ENCODE data around the gene MAD1L1.

DNA sequence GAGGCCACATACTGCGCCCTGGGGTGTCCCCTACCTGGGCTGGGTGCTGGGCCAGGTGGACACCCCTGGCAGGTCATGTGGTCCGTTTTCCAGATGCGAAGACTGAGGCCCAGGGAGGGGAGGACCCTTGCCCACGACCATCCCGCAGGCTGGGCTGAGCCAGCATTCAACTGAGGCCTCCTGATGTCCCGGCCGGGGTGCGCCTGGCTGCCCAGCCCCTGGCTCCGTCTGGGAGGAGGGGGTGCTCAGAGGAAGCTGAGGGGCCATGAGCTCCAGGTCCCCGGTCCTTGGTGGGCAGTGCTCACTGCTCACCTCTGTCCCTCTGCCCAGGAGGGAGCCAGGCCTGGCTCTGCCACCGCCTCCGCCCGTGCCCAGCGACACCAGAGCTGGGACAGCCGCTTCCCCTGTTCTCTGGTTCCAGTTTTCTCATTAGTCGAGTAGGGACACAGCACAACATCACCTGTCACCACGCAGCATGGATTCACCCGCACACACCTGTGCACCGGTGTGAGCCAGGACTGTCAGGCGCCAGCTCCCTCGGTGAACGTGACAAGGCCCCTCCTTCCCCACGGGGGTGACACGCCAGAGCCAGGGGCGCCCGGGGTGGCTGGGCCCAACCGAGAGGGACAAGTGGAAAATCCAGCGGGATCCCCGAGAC lies 423.0 kb downstream of the MAD1L1 start:
- TF ChIP-seq, protein P1, sequence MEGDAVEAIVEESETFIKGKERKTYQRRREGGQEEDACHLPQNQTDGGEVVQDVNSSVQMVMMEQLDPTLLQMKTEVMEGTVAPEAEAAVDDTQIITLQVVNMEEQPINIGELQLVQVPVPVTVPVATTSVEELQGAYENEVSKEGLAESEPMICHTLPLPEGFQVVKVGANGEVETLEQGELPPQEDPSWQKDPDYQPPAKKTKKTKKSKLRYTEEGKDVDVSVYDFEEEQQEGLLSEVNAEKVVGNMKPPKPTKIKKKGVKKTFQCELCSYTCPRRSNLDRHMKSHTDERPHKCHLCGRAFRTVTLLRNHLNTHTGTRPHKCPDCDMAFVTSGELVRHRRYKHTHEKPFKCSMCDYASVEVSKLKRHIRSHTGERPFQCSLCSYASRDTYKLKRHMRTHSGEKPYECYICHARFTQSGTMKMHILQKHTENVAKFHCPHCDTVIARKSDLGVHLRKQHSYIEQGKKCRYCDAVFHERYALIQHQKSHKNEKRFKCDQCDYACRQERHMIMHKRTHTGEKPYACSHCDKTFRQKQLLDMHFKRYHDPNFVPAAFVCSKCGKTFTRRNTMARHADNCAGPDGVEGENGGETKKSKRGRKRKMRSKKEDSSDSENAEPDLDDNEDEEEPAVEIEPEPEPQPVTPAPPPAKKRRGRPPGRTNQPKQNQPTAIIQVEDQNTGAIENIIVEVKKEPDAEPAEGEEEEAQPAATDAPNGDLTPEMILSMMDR (IDR thresholded peaks at IDR 0.05), result no peak
- TF ChIP-seq, protein P2, sequence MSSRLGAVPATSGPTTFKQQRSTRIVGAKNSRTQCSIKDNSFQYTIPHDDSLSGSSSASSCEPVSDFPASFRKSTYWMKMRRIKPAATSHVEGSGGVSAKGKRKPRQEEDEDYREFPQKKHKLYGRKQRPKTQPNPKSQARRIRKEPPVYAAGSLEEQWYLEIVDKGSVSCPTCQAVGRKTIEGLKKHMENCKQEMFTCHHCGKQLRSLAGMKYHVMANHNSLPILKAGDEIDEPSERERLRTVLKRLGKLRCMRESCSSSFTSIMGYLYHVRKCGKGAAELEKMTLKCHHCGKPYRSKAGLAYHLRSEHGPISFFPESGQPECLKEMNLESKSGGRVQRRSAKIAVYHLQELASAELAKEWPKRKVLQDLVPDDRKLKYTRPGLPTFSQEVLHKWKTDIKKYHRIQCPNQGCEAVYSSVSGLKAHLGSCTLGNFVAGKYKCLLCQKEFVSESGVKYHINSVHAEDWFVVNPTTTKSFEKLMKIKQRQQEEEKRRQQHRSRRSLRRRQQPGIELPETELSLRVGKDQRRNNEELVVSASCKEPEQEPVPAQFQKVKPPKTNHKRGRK (CRISPR knock-in tag; IDR thresholded peaks at IDR 0.05; ENCODE audit: borderline replicate concordance), result no peak
- TF ChIP-seq, protein P3, sequence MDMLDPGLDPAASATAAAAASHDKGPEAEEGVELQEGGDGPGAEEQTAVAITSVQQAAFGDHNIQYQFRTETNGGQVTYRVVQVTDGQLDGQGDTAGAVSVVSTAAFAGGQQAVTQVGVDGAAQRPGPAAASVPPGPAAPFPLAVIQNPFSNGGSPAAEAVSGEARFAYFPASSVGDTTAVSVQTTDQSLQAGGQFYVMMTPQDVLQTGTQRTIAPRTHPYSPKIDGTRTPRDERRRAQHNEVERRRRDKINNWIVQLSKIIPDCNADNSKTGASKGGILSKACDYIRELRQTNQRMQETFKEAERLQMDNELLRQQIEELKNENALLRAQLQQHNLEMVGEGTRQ (CRISPR knock-in tag; IDR thresholded peaks at IDR 0.05), result no peak
- TF ChIP-seq CREB1 (CRISPR knock-in tag; IDR thresholded peaks at IDR 0.05) (no peak), NFYB (CRISPR knock-in tag; conservative IDR thresholded peaks at IDR 0.05; ENCODE audit: low read depth) (no peak), RELA (CRISPR knock-in tag; IDR thresholded peaks at IDR 0.05; ENCODE audit: borderline replicate concordance) (no peak), NFE2L1 (CRISPR knock-in tag; IDR thresholded peaks at IDR 0.05) (no peak), ELF4 (CRISPR knock-in tag; IDR thresholded peaks at IDR 0.05; ENCODE audit: low read depth) (no peak), NR2C2 (CRISPR knock-in tag; IDR thresholded peaks at IDR 0.05) (no peak), TEAD1 (CRISPR knock-in tag; IDR thresholded peaks at IDR 0.05) (no peak)
